ENCODE data around the gene SERPINB10.
A peak's percentile ranks its signal among the peaks of the same experiment; 100 is the strongest.

Gene SERPINB10

GRCh38 chr18:63907664-63908063 is at the start of gene SERPINB10:
TSS of gene SERPINB10 (plus strand) at chr18:63907958. CDS start at chr18:63915511, 7,553 bp downstream.
- no peak for DNase-seq

- DNase-seq = no peak
Measured at GRCh38 chr18:63858456-63858855, 49.3 kb upstream of the SERPINB10 start.

GRCh38 chr18:63859781-63860475 is 47.8 kb upstream of the SERPINB10 start:
- no peak for DNase-seq

GRCh38 chr18:63860531-63860930 is 47.2 kb upstream of the SERPINB10 start:
- no peak for DNase-seq

- DNase-seq = no peak
Measured at GRCh38 chr18:63867368-63868125, 40.2 kb upstream of the SERPINB10 start.

GRCh38 chr18:63868546-63868945 is 39.2 kb upstream of the SERPINB10 start:
- no peak for DNase-seq

GRCh38 chr18:63869374-63869773 is 38.4 kb upstream of the SERPINB10 start:
- no peak for DNase-seq

- DNase-seq = no peak
Measured at GRCh38 chr18:63869851-63870250, 37.9 kb upstream of the SERPINB10 start.

- DNase-seq = no peak
Measured at GRCh38 chr18:63871836-63872235, 35.9 kb upstream of the SERPINB10 start.

GRCh38 chr18:63872586-63872985 is 35.2 kb upstream of the SERPINB10 start:
- no peak for DNase-seq

GRCh38 chr18:63878343-63878742 is 29.4 kb upstream of the SERPINB10 start:
- no peak for DNase-seq

GRCh38 chr18:63878925-63879324 is 28.8 kb upstream of the SERPINB10 start:
- no peak for DNase-seq

GRCh38 chr18:63879709-63880108 is 28.0 kb upstream of the SERPINB10 start:
- no peak for DNase-seq

GRCh38 chr18:63881851-63882250 is 25.9 kb upstream of the SERPINB10 start:
- no peak for DNase-seq

- DNase-seq = no peak
Measured at GRCh38 chr18:63882333-63883141, 25.2 kb upstream of the SERPINB10 start.

- DNase-seq = no peak
Measured at GRCh38 chr18:63883617-63884016, 24.1 kb upstream of the SERPINB10 start.

- no peak for DNase-seq
Measured at GRCh38 chr18:63887424-63887823, 20.3 kb upstream of the SERPINB10 start, which contains the start of gene SERPINB2. TSS of gene SERPINB2 (plus strand) at chr18:63887705. CDS start at chr18:63891445, 3,740 bp downstream.

- DNase-seq = no peak
Measured at GRCh38 chr18:63888470-63889190, 19.1 kb upstream of the SERPINB10 start.

- no peak for DNase-seq
Measured at GRCh38 chr18:63889626-63890025, 18.1 kb upstream of the SERPINB10 start.

GRCh38 chr18:63890237-63890949 is 17.4 kb upstream of the SERPINB10 start:
- DNase-seq = no peak

GRCh38 chr18:63890950-63891304 is 16.8 kb upstream of the SERPINB10 start:
- peak; percentile 37 for DNase-seq

GRCh38 chr18:63892566-63892965 is 15.2 kb upstream of the SERPINB10 start:
- DNase-seq = no peak
